Upper lobe of left lung (tissue), 6 donors: ENCODE data around the gene CDK5R1. TPM values are rescaled to one million over a fixed set of nuclear protein-coding genes. Genes with fewer than 3 reads are reported as not detected.

Experiments used
- ATAC-seq, 2 donors: fragments of 200-7000 bp; cut with Tn5 transposase; one replicate each; pipeline ENCODE4 v1.9.1; 2022; ENCODE audit warnings: mild to moderate bottlenecking in 2 of 2, moderate library complexity in 2 of 2; ENCODE audit not compliant: low FRiP score in 2 of 2
- DNase-seq, 2 donors: peaks; one replicate each; pipeline ENCODE4 v3.0.0-alpha.2; 2019 to 2020
- H3K27ac ChIP-seq, 4 donors: fragments of 200-600 bp; sonication (generic); one replicate each; pipeline ENCODE4 v1.5.1; 2016 to 2019
- H3K27me3 ChIP-seq, 4 donors: fragments of 200-600 bp; sonication (generic); one replicate each; pipeline ENCODE4 v1.5.1; 2017 to 2019
- H3K36me3 ChIP-seq, 4 donors: fragments of 200-600 bp; sonication (generic); one replicate each; pipeline ENCODE4 v1.5.1; 2016 to 2019
- H3K4me1 ChIP-seq, 4 donors: fragments of 200-600 bp; sonication (generic); one replicate each; pipeline ENCODE4 v1.5.1; 2018 to 2019
- H3K4me3 ChIP-seq, 4 donors: fragments of 200-600 bp; sonication (generic); one replicate each; pipeline ENCODE4 v1.5.1; 2017 to 2019; ENCODE audit warnings: mild to moderate bottlenecking in 2 of 4, moderate library complexity in 1 of 4
- H3K9me3 ChIP-seq, 4 donors: fragments of 200-600 bp; sonication (generic); one replicate each; pipeline ENCODE4 v1.5.1; 2018 to 2019
- CTCF ChIP-seq, 6 experiments: fragments of 450-650 bp in 4 of 6; fragments of 200-600 bp in 2 of 6; sonication (generic) in 2 of 6; IDR thresholded peaks; one replicate each; pipeline ENCODE4 v1.5.1; 2016 to 2019; ENCODE audit warnings: antibody characterized with exemption in 6 of 6
- EP300 ChIP-seq, 4 donors: sonication (generic); formaldehyde crosslinking; IDR thresholded peaks; one replicate each; pipeline ENCODE4 v1.5.1; 2017; ENCODE audit warnings: antibody characterized with exemption in 4 of 4, control low read depth in 2 of 4
- POLR2A ChIP-seq, 4 donors: fragments of 450-650 bp; IDR thresholded peaks; one replicate each; pipeline ENCODE4 v1.5.1; 2016 to 2017; ENCODE audit warnings: antibody characterized with exemption in 4 of 4, mild to moderate bottlenecking in 2 of 4
- POLR2AphosphoS5 ChIP-seq, 2 donors: sonication (generic); formaldehyde crosslinking; IDR thresholded peaks; one replicate each; pipeline ENCODE4 v1.5.1; 2017; ENCODE audit warnings: antibody characterized with exemption in 2 of 2
- whole genome bisulfite sequencing, 2 donors: methylation state at CpG; one replicate each; pipeline ENCODE4 v1.1.5; 2017 to 2018; 5-methylcytosine and 5-hydroxymethylcytosine counted together
- total RNA-seq, 6 donors: library from RNA; depleted of rRNA in 4 of 6; stranded (reverse); fragments of >200 nt in 4 of 6; gene quantifications; one replicate each; pipeline versions ENCODE4 v1.1.0 to v1.2.1, GENCODE V29; 2016 to 2021
- donor health status: DM: no; HTN: no; CAD: no; lungs with moderate emphysema.
- donor health status: DM: no; HTN: yes; CAD: no; lungs with severe emphysema.

The CDK5R1 gene
- total RNA-seq, 6 donors from 2014 or later, result 0.76 to 3.1 (median 1.5) TPM

DNA sequence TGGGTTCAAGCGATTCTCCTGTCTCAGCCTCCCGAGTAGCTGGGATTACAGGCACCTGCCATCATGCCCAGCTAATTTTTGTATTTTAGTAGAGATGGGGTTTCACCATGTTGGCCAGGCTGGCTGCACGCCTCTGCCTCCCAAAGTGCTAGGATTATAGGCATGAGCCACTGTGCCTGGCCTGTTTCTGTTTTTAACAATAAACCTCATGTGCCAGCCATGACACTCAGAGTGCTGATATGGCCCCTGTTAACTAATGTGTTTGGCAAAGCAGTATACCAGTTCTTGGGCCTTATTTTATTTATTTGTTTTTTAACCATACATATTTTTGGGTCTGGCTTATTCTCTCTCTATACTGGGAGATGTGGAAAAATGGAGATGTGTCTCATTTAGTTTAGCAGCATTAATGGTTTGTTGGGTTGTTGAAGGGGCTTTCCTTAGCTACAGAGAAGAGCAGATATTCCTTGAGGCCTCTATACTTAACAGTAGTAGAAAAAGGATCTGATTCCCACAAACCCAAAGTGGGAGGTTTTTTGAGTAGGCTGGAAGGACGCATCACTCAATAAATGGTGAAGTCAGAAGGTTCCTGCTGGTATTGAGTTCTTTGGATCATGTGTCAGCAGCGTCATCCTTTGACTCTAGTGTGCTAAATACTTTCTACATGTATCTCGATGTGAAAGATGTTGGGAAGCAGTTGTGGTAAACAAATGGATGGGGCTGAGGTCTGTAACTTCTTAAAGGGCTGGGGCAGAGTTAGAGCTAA lies 16.2 kb upstream of the CDK5R1 start:
- H3K27me3 ChIP-seq, result no peaks in the 10 kb centered on the region
- 91 to 92% methylated on average over 6 of the region's 6 CpGs for WGBS, 2 donors
- H3K4me3 ChIP-seq, result no peak overlapping the region
- DNase-seq (no peak), ATAC-seq (no peak)
- no peak overlapping the region for H3K27ac ChIP-seq
- TF ChIP-seq CTCF (IDR thresholded peaks at IDR 0.05) (no peak), POLR2AphosphoS5 (IDR thresholded peaks at IDR 0.05) (no peak), POLR2A (IDR thresholded peaks at IDR 0.05) (no peak), EP300 (IDR thresholded peaks at IDR 0.05) (no peak)
- H3K36me3 ChIP-seq, result peaks cover 25 to 98% (median 89%) of the 10 kb centered on the region in 4 donors
- H3K9me3 ChIP-seq, result no peaks in the 10 kb centered on the region
- H3K4me1 ChIP-seq, result no peaks in the 10 kb centered on the region

DNA sequence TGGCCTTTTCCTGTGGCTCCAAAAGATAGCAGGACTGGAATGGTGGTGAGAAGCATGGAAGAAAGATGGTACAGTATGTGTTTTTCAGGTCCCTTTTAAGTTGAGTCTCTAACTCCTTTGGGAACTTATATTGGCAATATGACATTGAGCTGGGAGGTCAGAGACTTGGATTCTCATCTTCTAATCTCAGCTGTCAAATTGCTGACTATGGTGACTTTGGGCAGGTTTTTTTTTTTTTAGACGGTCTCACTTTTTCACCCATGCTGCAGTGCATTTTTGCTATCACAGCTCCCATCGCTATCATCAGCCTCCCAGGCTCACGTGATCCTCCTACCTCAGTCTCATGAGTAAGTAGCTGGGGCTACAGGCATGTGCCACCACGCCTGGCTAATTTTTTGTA lies 15.1 kb upstream of the CDK5R1 start:
- DNase-seq, result no peak
- Histone ChIP-seq H3K9me3 (no peaks in the 10 kb centered on the region), H3K4me1 (no peaks in the 10 kb centered on the region), H3K27me3 (no peaks in the 10 kb centered on the region), H3K36me3 (peaks cover 32 to 98% (median 92%) of the 10 kb centered on the region in 4 donors), H3K4me3 (no peak overlapping the region), H3K27ac (no peak overlapping the region)
- TF ChIP-seq POLR2AphosphoS5 (IDR thresholded peaks at IDR 0.05) (no peak), CTCF (IDR thresholded peaks at IDR 0.05) (no peak)
- ATAC-seq, result no peak
- WGBS, 2 donors, result 84 to 91% methylated on average over 4 of the region's 4 CpGs

- H3K27ac ChIP-seq, result no peak overlapping the region
- no peak overlapping the region for H3K4me3 ChIP-seq
- WGBS, 2 donors, result 87 to 94% methylated on average over 3 of the region's 3 CpGs
- H3K36me3 ChIP-seq, result peaks cover 48 to 98% (median 95%) of the 10 kb centered on the region in 4 donors
- DNase-seq (no peak), ATAC-seq (no peak)
- TF ChIP-seq CTCF (IDR thresholded peaks at IDR 0.05), result no peak
- TF ChIP-seq POLR2AphosphoS5 (IDR thresholded peaks at IDR 0.05), result no peak
- no peak for TF ChIP-seq POLR2A (IDR thresholded peaks at IDR 0.05)
- TF ChIP-seq EP300 (IDR thresholded peaks at IDR 0.05), result no peak
- H3K9me3 ChIP-seq, result no peaks in the 10 kb centered on the region
- H3K27me3 ChIP-seq, result no peaks in the 10 kb centered on the region
- no peaks in the 10 kb centered on the region for H3K4me1 ChIP-seq
These were observed 11.5 kb upstream of the CDK5R1 start for GRCh38 chr17:32475258-32475657.

- ATAC-seq, result no peak
- no peaks in the 10 kb centered on the region for H3K27me3 ChIP-seq
- no peaks in the 10 kb centered on the region for H3K4me1 ChIP-seq
- H3K9me3 ChIP-seq, result no peaks in the 10 kb centered on the region
- WGBS, 2 donors, result 96 to 97% methylated on average over 8 of the region's 8 CpGs
- no peak overlapping the region for H3K27ac ChIP-seq
- H3K4me3 ChIP-seq, result no peak overlapping the region
- TF ChIP-seq CTCF (IDR thresholded peaks at IDR 0.05) (no peak), POLR2AphosphoS5 (IDR thresholded peaks at IDR 0.05) (no peak), POLR2A (IDR thresholded peaks at IDR 0.05) (no peak), EP300 (IDR thresholded peaks at IDR 0.05) (no peak)
- peaks cover 41 to 98% (median 92%) of the 10 kb centered on the region in 4 donors for H3K36me3 ChIP-seq
- DNase-seq, result no peak
These were observed 9.6 kb upstream of the CDK5R1 start for GRCh38 chr17:32477220-32477619.
